Transverse colon (tissue), 4 donors: ENCODE results near the gene RNASE12. TPM values are rescaled to one million over a fixed set of nuclear protein-coding genes. Genes with fewer than 3 reads are reported as not detected.

Experiments used
- DNase-seq: peaks from one replicate; pipeline ENCODE4 v3.0.0-alpha.2; 2019
- H3K27ac ChIP-seq, 4 donors: fragments of 200-600 bp; sonication (generic); 2 replicates each; pipeline ENCODE4 v1.5.1; 2016 to 2018; ENCODE audit warnings: inconsistent platforms in 4 of 4
- H3K27me3 ChIP-seq: fragments of 200-600 bp; sonication (generic); 2 replicates; pipeline ENCODE4 v1.5.1; 2017; ENCODE audit warnings: inconsistent platforms
- H3K36me3 ChIP-seq, 4 donors: fragments of 200-600 bp; sonication (generic); 2 replicates each; pipeline ENCODE4 v1.5.1; 2017 to 2019; ENCODE audit warnings: inconsistent platforms in 4 of 4
- H3K4me1 ChIP-seq, 4 donors: fragments of 200-600 bp; sonication (generic); 2 replicates each; pipeline ENCODE4 v1.5.1; 2017 to 2020; ENCODE audit warnings: inconsistent platforms in 4 of 4
- H3K4me3 ChIP-seq, 4 donors: fragments of 200-600 bp; sonication (generic); 1 replicate in 1 of 4; 2 replicates in 3 of 4; pipeline versions ENCODE4 v1.5.1 to v1.6.1; 2017 to 2019; ENCODE audit warnings: inconsistent platforms in 4 of 4
- H3K9me3 ChIP-seq, 2 donors: fragments of 200-600 bp; sonication (generic); 2 replicates each; pipeline ENCODE4 v1.5.1; 2017 to 2019; ENCODE audit warnings: inconsistent platforms in 2 of 2
- EP300 ChIP-seq: sonication (generic); formaldehyde crosslinking; IDR thresholded peaks from one replicate; pipeline ENCODE4 v1.6.1; 2017; ENCODE audit warnings: antibody characterized with exemption, low read depth
- POLR2A ChIP-seq: fragments of 450-650 bp; IDR thresholded peaks from one replicate; pipeline ENCODE4 v1.6.1; 2016; ENCODE audit warnings: antibody characterized with exemption, mild to moderate bottlenecking, moderate library complexity
- POLR2AphosphoS5 ChIP-seq, 3 donors: sonication (generic); formaldehyde crosslinking; IDR thresholded peaks; one replicate each; pipeline ENCODE4 v1.6.1; 2016; ENCODE audit warnings: antibody characterized with exemption in 3 of 3
- WGBS, 2 donors: methylation state at CpG; one replicate each; pipeline ENCODE4 v1.1.5; 2018; ENCODE audit warnings: low coverage in 1 of 2; 5-methylcytosine and 5-hydroxymethylcytosine counted together
- in situ Hi-C, 4 donors: fragments of 200-750 bp; cut with MboI; loops; one replicate each; pipeline versions ENCODE4 v1.15.0 to v1.15.1; 2017; ENCODE audit warnings: low sequenced_read_pairs in 3 of 4, low pct_ligation_motif_present in 1 of 4, low pct_unique_long_range_greater_than_20kb in 1 of 4
- intact Hi-C: fragments of 100-400 bp; cut with DNase I; formaldehyde crosslinking; loops from one replicate; pipeline ENCODE4 v1.15.1; 2023; ENCODE audit warnings: low total_unique reads
- total RNA-seq, 4 donors: library from RNA; depleted of rRNA; stranded (reverse); fragments of >200 nt; gene quantifications; one replicate each; pipeline ENCODE4 v1.1.0, GENCODE V29; 2016
- TF ChIP-seq, protein P1 (sequence below), 5 experiments: fragments of 200-600 bp in 3 of 5; fragments of 450-650 bp in 2 of 5; sonication (generic) in 3 of 5; IDR thresholded peaks; 1 replicate in 2 of 5; 2 replicates in 3 of 5; pipeline ENCODE4 v1.5.1; 2016 to 2017; ENCODE audit warnings: antibody characterized with exemption in 5 of 5, inconsistent platforms in 3 of 5, mild to moderate bottlenecking in 2 of 5, moderate library complexity in 1 of 5

The RNASE12 gene
- total RNA-seq, 4 donors from 2014 or later = not detected

DNA sequence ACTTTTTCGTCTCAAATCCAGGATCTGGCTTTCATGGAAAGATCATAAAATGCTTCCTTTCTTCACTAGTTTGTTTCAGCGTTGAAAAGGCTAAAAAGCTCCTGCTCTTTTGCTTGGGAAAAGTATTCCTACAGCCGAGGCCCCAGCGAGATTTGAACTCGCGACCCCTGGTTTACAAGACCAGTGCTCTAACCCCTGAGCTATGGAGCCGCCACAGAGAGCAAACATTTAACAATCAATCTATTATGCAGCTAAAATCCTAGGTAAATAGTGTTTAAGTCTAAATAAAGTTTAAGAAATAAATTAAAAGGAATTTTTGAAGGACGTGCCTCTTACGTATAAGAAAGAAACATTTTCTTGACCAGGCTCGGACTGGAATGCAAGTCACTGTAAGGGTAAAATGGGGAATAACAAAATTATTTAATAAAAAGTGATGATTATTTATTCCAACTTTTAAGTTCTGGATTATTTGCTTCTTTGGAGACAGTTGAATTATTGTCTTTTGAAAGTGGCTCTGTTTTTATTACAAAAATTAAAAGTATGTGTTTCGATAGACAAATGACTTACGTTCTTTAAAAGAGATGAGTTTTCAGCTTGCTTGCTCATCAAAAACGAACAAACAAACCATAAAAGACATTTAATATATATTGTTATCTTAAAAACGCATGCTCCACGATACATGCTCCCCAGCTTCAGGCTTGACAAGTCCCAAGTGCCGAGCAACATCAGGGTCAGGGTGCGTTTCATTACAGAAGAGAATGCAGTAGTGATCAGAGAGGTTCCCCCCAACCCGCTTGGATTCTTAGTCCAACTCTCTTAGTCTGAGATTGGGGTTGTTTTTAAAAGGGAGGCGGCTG is 40.1 kb upstream of the RNASE12 start:
- H3K4me3 ChIP-seq = peak overlapping the region in 3 of 4 donors; percentile 5 to 47 (median 29)
- DNase-seq = peak; percentile 37

DNA sequence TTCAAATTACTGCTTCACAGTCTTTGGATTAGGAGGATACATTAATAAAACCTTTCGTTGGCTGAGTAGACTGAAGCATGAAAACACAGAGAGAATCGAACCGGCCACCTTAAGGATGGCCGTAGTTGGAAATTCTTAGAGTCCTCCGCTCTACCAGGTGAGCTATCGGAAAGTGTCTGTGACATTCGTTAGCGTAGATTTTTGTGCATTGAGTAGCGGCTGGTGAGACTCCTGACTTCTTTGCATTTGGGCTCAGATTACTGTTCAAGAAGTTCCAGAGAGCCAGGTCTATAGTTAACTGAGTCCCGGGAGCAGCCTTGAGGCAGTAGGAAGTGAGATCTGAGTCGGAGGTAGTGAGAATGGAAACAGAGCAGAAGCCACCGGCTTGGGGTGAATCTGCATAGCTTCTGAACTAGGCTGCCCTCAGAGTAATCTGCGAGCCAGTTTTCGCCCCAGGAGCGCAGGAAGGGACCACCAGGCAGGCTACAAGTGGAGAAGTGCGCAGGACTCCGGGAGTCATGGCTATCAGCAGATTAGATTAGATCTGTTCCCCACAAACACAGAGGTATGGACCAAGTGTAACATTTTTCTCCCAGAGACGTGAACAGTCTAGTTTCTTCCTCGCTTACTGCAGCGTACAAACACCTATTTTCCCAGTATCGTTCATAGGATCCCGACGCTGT is 39.3 kb upstream of the RNASE12 start:
- peaks cover 36% of the 10 kb centered on the region for H3K27me3 ChIP-seq
- 3% methylated on average over 23 of the region's 23 CpGs; no CpG with 5 or more reads in 1 of the 2 donors for WGBS, 2 donors
- H3K27ac ChIP-seq = peak overlapping the region in 2 of 4 donors; percentile 16 to 28
- no peaks in the 10 kb centered on the region for H3K36me3 ChIP-seq
- TF ChIP-seq POLR2A = no peak
- TF ChIP-seq EP300 = no peak
- TF ChIP-seq, protein P1, sequence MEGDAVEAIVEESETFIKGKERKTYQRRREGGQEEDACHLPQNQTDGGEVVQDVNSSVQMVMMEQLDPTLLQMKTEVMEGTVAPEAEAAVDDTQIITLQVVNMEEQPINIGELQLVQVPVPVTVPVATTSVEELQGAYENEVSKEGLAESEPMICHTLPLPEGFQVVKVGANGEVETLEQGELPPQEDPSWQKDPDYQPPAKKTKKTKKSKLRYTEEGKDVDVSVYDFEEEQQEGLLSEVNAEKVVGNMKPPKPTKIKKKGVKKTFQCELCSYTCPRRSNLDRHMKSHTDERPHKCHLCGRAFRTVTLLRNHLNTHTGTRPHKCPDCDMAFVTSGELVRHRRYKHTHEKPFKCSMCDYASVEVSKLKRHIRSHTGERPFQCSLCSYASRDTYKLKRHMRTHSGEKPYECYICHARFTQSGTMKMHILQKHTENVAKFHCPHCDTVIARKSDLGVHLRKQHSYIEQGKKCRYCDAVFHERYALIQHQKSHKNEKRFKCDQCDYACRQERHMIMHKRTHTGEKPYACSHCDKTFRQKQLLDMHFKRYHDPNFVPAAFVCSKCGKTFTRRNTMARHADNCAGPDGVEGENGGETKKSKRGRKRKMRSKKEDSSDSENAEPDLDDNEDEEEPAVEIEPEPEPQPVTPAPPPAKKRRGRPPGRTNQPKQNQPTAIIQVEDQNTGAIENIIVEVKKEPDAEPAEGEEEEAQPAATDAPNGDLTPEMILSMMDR (IDR thresholded peaks at IDR 0.05) = no peak
- no peak for TF ChIP-seq POLR2AphosphoS5 (IDR thresholded peaks at IDR 0.05)
- H3K4me3 ChIP-seq = peak overlapping the region in 3 of 4 donors; percentile 5 to 47 (median 29)
- intact Hi-C loops = no loop called here
- H3K9me3 ChIP-seq = no peaks in the 10 kb centered on the region
- in situ Hi-C loops = no loop called here
- DNase-seq = peak; percentile 45
- H3K4me1 ChIP-seq = peaks cover 3 to 40% (median 29%) of the 10 kb centered on the region in 4 donors

More for the DNA sequence above, 40.1 kb upstream of the RNASE12 start:
- in situ Hi-C loops (no loop called here), intact Hi-C loops (no loop called here)
- Histone ChIP-seq H3K27ac (peak overlapping the region in 2 of 4 donors; percentile 16 to 28), H3K4me1 (peaks cover 3 to 32% (median 26%) of the 10 kb centered on the region in 4 donors), H3K27me3 (peaks cover 44% of the 10 kb centered on the region), H3K36me3 (no peaks in the 10 kb centered on the region), H3K9me3 (no peaks in the 10 kb centered on the region)
- TF ChIP-seq POLR2AphosphoS5 (IDR thresholded peaks at IDR 0.05) = no peak
- TF ChIP-seq, protein P1 (IDR thresholded peaks at IDR 0.05) = no peak
- TF ChIP-seq EP300 = no peak
- TF ChIP-seq POLR2A = no peak
- 2% methylated on average over 13 to 19 of the region's 19 CpGs for WGBS, 2 donors

DNA sequence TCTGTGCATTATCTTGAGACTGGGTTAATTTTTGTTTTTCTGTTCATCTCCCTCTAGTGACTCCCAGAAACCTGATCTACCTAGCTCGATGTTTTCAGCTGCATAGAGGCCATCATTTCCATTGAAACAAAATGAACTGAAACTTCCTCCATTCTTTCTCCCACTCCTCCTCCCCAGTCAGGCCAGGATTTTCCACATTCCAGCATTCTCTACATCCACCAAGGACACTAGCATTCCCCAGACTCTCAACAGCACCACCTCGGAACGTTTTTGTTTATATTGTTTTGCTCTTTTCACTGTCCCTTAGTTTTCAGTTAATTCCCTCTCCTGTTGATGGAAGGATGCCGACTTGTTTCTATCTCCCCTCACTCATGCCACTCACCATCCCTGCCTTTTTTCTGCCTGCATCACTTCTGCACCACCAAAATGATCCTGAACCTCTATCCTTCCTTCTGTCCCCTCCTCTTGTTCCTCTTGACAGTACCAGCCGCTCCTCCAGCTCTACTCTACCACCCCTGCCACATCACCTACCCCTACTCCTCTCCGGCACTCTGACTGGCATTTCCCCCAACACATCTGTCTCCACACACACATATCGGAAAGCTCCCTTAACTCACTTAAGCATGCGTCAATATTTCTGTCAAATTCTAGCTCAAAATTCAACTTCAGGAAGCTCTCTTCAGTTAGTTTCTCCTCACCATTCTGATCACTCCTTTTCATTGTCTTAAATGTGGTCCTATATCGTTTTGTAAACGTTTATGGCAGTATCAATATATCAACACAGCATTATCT is 37.1 kb upstream of the RNASE12 start:
- Histone ChIP-seq H3K27ac (no peak overlapping the region), H3K4me1 (peaks cover 3 to 48% (median 41%) of the 10 kb centered on the region in 4 donors), H3K36me3 (no peaks in the 10 kb centered on the region), H3K4me3 (no peak overlapping the region), H3K9me3 (no peaks in the 10 kb centered on the region), H3K27me3 (peaks cover 30% of the 10 kb centered on the region)
- in situ Hi-C loops (loop anchor here in 1 of 4 donors (10.0 kb wide), 1 partner anchor 163 kb away; the partner anchor contains the start of genes PIP4P1 and PNP), intact Hi-C loops (no loop called here)
- 38 to 52% methylated on average over 9 to 10 of the region's 10 CpGs for WGBS, 2 donors
- TF ChIP-seq POLR2AphosphoS5 (IDR thresholded peaks at IDR 0.05) = no peak
- TF ChIP-seq, protein P1 (IDR thresholded peaks at IDR 0.05) = no peak
- TF ChIP-seq POLR2A = no peak
- TF ChIP-seq EP300 = no peak
- no peak for DNase-seq
